Measurements from ENCODE around the gene BTBD6.

The BTBD6 gene

GRCh38 chr14:105211758-105212089 is 36.6 kb upstream of the BTBD6 start:
- no peak for DNase-seq

- no peak for DNase-seq
Observed at GRCh38 chr14:105212541-105213300, 35.6 kb upstream of the BTBD6 start.

- DNase-seq = no peak
Observed at GRCh38 chr14:105213361-105213760, 35.0 kb upstream of the BTBD6 start.

GRCh38 chr14:105214324-105214915 is 33.9 kb upstream of the BTBD6 start:
- DNase-seq = no peak

- no peak for DNase-seq
Observed at GRCh38 chr14:105215602-105216001, 32.7 kb upstream of the BTBD6 start.

GRCh38 chr14:105216490-105217247 is 31.7 kb upstream of the BTBD6 start:
- no peak for DNase-seq

GRCh38 chr14:105217774-105218173 is 30.6 kb upstream of the BTBD6 start:
- DNase-seq = no peak

GRCh38 chr14:105218611-105219010 is 29.7 kb upstream of the BTBD6 start:
- DNase-seq = no peak

GRCh38 chr14:105219043-105219612 is 29.2 kb upstream of the BTBD6 start:
- no peak for DNase-seq

- no peak for DNase-seq
Observed at GRCh38 chr14:105219753-105220152, 28.6 kb upstream of the BTBD6 start.

GRCh38 chr14:105220699-105221597 is 27.4 kb upstream of the BTBD6 start:
- DNase-seq = no peak

- no peak for DNase-seq
Observed at GRCh38 chr14:105221598-105222178, 26.6 kb upstream of the BTBD6 start.

- no peak for DNase-seq
Observed at GRCh38 chr14:105223260-105223659, 25.1 kb upstream of the BTBD6 start.

- DNase-seq = no peak
Observed at GRCh38 chr14:105223770-105224544, 24.4 kb upstream of the BTBD6 start.

- no peak for DNase-seq
Observed at GRCh38 chr14:105224845-105225570, 23.3 kb upstream of the BTBD6 start.

GRCh38 chr14:105226198-105226597 is 22.1 kb upstream of the BTBD6 start:
- no peak for DNase-seq

- DNase-seq = no peak
Observed at GRCh38 chr14:105227346-105227745, 21.0 kb upstream of the BTBD6 start.

- DNase-seq = no peak
Observed at GRCh38 chr14:105228562-105228961, 19.8 kb upstream of the BTBD6 start.

- no peak for DNase-seq
Observed at GRCh38 chr14:105229099-105229655, 19.2 kb upstream of the BTBD6 start.

GRCh38 chr14:105240811-105241576 is 7.3 kb upstream of the BTBD6 start:
- DNase-seq = no peak
